GOT3 (cell line): Measurements from ENCODE around the gene PDE8B.

ENCODE experiments used
- DNase-seq: peaks from one replicate; lab custom pipeline; 2025; ENCODE audit warnings: mixed read lengths; lab: John Stamatoyannopoulos, UW

The PDE8B gene

DNA sequence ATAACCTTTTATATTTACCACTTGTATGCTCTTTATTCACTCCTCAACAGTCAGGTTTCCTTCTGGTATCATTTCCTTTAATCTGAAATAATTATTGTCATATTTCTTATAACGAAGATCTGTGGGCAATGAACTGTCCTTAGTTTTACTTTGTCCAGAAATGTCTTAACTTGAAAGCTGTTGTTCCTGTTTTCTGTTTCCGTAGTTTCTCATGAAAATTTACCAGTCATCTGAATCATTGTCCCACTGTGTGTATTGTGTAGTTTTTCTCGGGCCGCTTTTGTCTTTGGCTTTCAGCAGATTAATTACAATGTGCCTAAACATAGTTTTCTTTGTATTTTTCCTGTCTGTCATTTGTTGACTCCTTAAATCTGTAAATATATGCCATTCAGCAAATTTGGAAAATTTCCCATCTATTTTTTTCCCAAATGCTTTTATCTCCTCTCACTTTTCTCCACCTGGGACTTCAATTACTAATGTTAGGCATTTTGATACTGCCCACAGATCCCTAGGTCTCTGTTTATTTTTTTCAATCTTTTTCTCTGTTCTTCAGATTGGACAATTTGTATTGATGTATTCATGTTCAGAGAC lies 74.9 kb downstream of the PDE8B start:
- DNase-seq: no peak

DNA sequence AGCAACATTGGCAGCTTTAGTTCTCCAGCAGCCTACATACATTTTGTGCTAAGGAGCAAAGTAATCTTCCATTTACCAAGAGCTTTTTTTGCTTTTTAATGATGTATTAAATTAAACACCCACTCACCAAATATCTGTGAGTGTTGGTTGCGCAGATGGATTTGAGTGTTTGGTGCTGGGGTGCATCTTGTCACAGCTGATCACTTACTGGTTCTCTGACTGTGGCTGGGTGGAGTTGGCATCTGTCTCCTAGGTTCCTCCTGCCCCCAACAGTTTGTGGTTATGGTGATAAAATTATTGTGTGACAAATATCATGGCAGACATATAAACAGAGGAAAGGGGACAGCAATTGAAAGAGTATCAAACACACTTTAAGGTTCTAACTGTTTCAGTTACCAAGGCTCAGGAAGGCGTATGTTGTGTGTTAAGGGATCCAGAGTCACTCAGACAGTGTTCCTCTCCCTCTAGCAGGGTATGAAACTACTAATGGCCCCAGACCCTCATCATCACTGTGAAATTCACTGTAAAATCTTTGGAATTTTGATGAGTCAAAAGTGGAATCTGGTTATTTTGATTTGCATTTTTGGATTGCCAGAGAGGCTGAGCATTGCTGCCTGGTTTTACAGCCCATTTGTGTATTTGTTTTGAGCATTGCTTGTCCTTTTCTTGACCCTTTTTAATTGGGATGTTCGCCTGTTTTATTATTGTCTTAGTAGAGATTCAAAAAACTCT lies 81.7 kb downstream of the PDE8B start:
- DNase-seq: no peak

DNA sequence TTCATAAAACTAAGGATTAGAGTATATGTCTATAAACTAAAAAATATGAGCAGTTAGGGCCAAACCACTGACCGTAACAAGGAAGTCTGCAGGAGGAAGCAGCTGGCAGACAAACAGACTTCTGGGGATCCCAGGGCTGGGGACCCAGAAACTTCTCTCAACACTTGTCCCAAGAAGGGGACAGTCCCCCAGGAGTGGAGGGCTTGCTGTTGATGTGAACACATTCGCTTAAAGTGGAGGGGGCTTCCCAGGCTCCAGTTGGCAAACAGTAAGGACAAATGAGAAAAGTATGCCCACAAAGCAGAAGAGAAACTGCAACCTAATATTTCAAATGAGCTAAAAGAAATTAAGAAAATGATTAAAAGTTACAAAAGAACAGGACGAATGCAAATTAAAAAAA lies 83.7 kb downstream of the PDE8B start:
- DNase-seq: no peak

- no peak for DNase-seq
Measured at GRCh38 chr5:77295863-77296378, 85.4 kb downstream of the PDE8B start.

DNA sequence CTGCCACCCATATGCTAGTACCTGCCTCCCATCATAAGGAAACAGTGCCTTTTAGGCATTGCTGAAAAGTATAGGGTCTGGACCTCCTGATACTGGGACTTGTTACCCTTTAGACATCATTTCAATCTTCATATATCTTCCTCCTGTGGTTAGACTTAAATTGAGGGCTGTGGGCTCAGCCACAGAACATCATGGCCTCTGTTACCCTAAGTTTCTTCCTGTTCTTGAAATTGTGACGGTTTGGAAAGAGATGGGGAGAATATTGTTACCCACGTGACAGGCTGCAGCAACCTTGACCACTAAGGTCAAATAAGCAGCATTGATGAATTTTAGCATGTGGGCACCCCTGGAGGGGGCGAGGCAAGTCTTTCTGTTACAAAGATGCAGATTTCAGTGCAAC lies 87.7 kb downstream of the PDE8B start:
- no peak for DNase-seq

- DNase-seq: no peak
Measured at GRCh38 chr5:77300451-77300850, 90.0 kb downstream of the PDE8B start.

DNA sequence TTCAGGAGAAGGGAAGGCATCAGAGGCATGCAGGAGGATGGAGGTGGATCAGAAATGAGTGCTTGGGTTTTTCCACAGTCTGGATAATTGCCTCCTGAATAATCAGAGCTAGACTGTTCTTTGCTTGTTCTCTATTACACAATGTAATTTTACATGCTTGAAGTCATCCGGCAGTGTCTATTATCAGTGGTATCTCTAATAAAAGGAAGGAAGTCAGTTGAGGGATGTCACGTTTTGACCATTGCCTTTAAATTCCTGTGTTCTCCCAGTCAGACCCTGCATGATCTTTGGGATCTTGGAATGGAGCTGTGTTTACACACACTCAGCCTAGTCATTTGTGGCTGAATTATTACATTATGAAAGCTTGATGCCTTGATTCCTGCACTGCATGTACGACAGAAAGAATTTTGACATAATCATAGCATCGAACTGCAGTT lies 91.0 kb downstream of the PDE8B start:
- DNase-seq: no peak

DNA sequence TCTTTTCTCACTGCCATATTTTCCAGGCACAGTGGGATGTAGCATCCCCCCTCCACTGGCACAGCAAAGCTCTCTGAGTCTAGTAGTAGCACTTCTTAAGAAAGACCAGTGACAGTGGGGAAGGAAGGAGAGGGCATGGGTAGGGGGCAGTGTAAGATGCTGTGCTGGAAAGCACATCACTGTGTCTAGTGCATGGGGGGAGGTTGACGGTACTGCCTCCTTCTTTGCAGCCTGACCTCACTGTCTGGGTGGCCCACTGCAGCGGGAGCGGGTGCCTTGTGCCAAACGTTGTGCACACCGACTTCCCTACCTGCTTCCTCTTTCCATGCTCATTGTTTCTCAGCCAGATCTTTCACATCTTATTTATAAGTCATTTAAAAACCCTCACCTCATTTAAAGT lies 91.8 kb downstream of the PDE8B start:
- no peak for DNase-seq

DNA sequence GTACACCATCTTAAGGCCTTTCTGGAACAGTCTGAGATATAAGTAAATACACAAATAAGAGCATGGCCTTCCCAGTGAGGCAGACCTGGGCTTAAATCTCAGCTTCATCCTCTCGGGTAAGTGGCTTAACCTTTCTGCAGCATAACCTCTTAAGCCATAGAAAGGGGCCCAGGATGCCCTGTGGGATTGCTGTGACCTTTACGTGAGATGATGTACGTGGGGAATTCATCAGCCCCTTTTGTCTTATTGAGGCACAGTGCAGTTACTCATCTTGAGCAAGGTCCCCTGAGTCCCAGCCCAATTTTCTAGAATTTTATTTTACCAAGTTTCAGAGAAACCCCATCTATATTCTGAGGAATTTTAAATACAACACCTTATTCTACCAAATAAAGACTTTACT lies 92.2 kb downstream of the PDE8B start:
- DNase-seq: no peak

- no peak for DNase-seq
Measured at GRCh38 chr5:77304388-77304787, 93.9 kb downstream of the PDE8B start.

- DNase-seq: no peak
Measured at GRCh38 chr5:77305222-77305846, 94.9 kb downstream of the PDE8B start.

DNA sequence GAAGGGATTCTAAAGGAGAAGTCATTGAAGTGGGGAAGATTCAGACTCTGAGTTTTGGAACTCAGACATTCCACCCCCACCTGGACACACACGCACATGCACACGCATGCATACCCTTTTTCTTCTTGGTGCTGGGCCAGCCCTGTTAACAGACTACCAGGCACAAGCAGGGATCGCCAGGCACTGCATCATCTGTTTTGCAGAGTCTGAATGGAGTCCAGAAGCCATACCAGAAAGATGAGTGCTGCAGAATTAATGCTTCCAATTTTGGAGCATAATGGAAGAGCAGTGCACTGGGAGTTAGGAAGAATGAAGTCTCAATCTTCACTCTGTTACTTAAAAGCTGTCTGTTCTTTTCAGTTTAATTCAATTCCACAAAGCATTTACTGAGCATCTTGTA lies 95.5 kb downstream of the PDE8B start:
- DNase-seq: no peak

GRCh38 chr5:77306531-77306930 lies 96.1 kb downstream of the PDE8B start:
- DNase-seq: no peak

DNA sequence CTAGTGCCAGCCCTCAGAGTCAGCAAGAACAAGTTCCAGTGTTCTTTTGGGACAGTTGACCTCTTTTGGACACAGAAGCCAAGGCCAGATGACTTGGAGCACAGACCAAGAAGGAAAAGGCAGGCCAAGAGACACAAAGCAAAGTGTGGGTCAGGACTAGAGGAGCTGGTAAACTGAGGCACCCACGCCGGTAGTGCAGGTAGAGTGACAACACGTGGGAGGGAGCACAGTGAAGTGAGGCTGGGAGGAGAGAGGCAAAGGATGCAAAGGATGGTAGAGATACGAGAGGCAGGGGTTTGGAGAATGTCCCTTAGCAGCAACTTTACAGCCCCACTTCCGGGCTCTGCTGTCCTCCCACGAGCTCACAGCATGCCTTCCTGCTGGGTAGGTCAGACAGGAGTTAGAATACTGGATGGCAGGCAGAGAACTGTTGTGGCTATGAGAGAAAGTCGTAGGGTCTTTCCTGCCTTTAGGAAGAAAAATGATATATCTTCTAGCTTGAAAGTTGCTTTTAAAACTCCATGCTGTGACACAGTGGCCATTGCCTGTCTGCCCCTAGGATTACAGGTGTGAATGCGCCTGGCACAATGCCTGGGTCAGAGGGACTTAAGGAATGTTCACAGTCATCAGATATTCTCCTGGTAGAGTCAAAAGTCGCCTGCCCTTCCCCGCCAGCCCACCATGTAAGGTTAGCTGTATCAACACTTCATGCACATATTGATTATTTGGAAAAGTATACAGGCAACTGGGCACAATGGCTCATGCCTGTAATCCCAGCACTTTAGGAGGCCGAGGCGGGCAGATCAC lies 97.9 kb downstream of the PDE8B start:
- no peak for DNase-seq

DNA sequence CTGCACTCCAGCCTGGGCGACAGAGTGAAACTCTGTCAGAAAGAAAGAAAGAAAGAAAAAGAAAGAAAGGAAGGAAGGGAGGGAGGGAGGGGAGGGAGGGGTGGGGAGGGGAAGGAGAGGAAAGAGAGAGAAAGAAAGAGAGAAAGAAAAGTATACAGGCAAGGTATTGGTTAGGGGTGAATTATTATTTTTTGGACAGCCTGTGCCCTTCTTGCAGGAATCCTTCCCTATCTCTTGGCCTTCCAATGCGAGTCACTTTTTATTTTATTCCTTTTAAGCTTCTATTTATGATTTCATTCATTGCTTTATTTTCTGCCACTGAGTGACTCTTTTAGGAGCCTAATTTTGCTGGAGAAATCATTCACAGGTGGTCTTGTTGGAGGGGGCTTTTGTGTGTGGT lies 98.7 kb downstream of the PDE8B start:
- DNase-seq: no peak

GRCh38 chr5:77310494-77311213 lies 100.2 kb downstream of the PDE8B start:
- no peak for DNase-seq

DNA sequence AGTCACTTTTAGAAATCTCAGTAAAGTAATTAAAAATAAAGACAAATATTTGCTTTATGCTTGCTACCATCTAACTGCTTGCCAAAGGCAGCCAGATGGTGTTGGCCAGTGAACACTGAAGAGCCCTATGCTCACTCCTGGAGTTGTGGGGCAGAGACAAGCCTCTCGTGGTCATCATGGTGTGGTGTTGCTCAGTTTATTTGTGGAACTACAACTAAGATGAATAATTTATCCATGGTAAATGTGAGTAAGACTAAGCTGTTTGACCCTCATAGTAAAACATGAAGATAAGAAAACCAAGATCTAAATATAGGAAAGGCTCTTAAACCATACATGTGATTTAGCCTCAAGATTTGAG lies 100.7 kb downstream of the PDE8B start:
- no peak for DNase-seq

DNA sequence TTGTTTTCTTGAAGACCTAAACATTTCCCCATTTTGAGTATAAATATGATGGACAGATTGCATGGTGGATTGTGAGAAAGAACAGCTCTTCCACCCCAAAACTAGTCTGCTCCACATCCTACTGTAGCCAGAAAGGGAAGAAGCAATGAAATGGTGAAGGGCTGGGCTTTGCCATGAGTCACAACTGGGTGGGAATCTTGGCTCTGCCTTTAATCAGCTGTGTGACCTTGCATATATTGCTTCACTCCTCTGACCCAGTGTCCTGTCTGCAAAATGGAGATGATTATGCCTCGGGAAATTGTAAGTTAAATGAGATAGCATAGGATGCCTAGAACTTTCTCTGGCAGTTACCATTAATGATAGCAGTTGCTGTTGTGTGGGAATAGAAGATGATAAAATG lies 101.9 kb downstream of the PDE8B start:
- no peak for DNase-seq

DNA sequence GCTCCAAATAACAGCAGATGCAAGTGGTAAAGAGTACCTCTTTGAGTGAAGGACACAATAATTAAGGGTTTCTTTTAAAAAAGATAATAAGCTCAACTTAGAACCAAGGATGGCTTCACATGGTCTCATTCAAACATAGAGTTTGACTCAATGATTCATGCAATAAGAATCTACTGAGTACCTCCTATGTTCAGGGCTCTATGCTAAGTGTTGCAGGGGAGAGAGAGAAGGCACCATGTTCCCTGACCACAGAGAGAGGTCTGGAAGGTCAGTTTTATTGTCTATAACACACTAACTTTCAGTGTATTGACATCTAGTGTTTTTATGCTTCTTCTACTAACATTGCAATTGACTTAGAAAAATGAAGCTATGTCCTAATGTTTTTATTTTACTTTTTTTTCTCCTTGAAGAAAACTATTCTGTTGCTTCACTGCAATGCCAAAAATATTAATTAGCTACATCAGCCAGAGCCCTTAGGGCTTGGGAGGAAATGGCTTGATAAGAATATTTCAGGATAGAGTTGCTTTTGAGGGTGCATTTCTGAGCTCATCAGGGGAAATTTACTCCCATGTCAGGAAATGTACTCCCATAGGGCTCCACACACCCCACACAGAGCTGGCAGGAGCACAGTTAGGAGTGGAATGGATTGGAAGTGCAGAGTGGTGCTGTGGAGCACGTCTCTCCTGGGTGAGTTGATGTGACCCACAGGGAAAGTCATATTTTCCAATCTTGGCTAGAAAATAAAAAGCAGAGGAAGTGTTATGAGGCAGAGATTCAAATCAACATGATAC lies 106.6 kb downstream of the PDE8B start:
- DNase-seq: no peak

- DNase-seq: no peak
Measured at GRCh38 chr5:77318060-77318459, 107.6 kb downstream of the PDE8B start.
